ENCODE data around the gene PDHX.
"Not testable (repeated sequence)": the region's sequence is repeated elsewhere in the genome, so short reads cannot be mapped to it uniquely, and the experiment has no call there.

Gene PDHX

DNA sequence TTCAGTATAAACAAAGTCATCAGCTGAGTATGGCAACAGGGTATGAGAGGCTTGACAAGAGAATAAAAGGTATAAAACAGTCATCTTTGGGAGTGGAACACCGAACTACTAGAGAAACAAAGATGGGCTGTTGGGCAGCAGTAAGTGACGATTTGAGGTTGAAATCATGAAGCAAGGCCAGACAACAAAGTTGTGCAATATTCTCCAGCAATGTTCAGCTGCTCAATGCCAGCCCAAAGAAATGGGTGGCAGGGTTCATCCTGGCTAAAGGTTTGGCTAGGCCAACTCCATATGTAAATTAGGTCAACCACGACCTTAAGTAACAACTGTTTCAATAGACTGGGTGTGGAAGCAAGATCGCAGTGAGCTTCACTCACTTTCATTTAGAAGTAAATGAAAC, 6.5 kb upstream of the PDHX start:
- Histone ChIP-seq H3K9me3 (replicated peaks; ENCODE audit: insufficient read depth, low read length) (no peaks in the 10 kb centered on the region), H3K27me3 (replicated peaks; ENCODE audit: insufficient read depth, low read length) (no peaks in the 10 kb centered on the region), H3F3A (ENCODE audit: insufficient read depth, low read length) (peaks cover 20% of the 10 kb centered on the region), H3K4me3 (ENCODE audit: low read length) (no peak overlapping the region), H3K4me2 (ENCODE audit: low read depth, low read length) (peak overlapping the region; percentile 22), H3K9ac (ENCODE audit: low read length) (no peak overlapping the region), H3K79me2 (ENCODE audit: low read length) (peaks cover 51% of the 10 kb centered on the region), H4K20me1 (ENCODE audit: insufficient read depth, low read length) (no peaks in the 10 kb centered on the region), H3K27ac (ENCODE audit: low read length) (peak overlapping the region; percentile 73; the same call in 1 of the 2 replicates), H3K9me2 (replicated peaks; ENCODE audit: insufficient read depth, low read length) (no peaks in the 10 kb centered on the region), H3K36me3 (replicated peaks; ENCODE audit: insufficient read depth, low read length) (no peaks in the 10 kb centered on the region), H3K4me1 (ENCODE audit: low read length) (peaks cover 46% of the 10 kb centered on the region), H2AFZ (ENCODE audit: low read length) (no peak overlapping the region)
- TF ChIP-seq, protein P1, sequence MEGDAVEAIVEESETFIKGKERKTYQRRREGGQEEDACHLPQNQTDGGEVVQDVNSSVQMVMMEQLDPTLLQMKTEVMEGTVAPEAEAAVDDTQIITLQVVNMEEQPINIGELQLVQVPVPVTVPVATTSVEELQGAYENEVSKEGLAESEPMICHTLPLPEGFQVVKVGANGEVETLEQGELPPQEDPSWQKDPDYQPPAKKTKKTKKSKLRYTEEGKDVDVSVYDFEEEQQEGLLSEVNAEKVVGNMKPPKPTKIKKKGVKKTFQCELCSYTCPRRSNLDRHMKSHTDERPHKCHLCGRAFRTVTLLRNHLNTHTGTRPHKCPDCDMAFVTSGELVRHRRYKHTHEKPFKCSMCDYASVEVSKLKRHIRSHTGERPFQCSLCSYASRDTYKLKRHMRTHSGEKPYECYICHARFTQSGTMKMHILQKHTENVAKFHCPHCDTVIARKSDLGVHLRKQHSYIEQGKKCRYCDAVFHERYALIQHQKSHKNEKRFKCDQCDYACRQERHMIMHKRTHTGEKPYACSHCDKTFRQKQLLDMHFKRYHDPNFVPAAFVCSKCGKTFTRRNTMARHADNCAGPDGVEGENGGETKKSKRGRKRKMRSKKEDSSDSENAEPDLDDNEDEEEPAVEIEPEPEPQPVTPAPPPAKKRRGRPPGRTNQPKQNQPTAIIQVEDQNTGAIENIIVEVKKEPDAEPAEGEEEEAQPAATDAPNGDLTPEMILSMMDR (IDR thresholded peaks at IDR 0.05; ENCODE audit: low read length), result no peak
- no peak for TF ChIP-seq EZH2phosphoT487 (IDR thresholded peaks at IDR 0.05; ENCODE audit: low read length)
- no peak for TF ChIP-seq EZH2 (optimal IDR thresholded peaks at IDR 0.05; ENCODE audit: low read depth, low read length)
- DNase-seq, result peak; percentile 41

GRCh38 chr11:34910817-34911216, 5.6 kb upstream of the PDHX start:
- Histone ChIP-seq H3K4me3 (ENCODE audit: low read length) (no peak overlapping the region), H3K4me1 (ENCODE audit: low read length) (peaks cover 48% of the 10 kb centered on the region), H3K27me3 (replicated peaks; ENCODE audit: insufficient read depth, low read length) (no peaks in the 10 kb centered on the region), H3K9me3 (replicated peaks; ENCODE audit: insufficient read depth, low read length) (no peaks in the 10 kb centered on the region), H3K9ac (ENCODE audit: low read length) (no peak overlapping the region), H3K4me2 (ENCODE audit: low read depth, low read length) (peak overlapping the region; percentile 44), H2AFZ (ENCODE audit: low read length) (no peak overlapping the region), H3F3A (ENCODE audit: insufficient read depth, low read length) (peaks cover 24% of the 10 kb centered on the region), H3K9me2 (replicated peaks; ENCODE audit: insufficient read depth, low read length) (no peaks in the 10 kb centered on the region), H4K20me1 (ENCODE audit: insufficient read depth, low read length) (no peaks in the 10 kb centered on the region), H3K27ac (ENCODE audit: low read length) (peak overlapping the region; percentile 73), H3K36me3 (replicated peaks; ENCODE audit: insufficient read depth, low read length) (no peaks in the 10 kb centered on the region), H3K79me2 (ENCODE audit: low read length) (peaks cover 54% of the 10 kb centered on the region)
- DNase-seq, result peak; percentile 84
- TF ChIP-seq EZH2phosphoT487 (IDR thresholded peaks at IDR 0.05; ENCODE audit: low read length) (no peak), EZH2 (optimal IDR thresholded peaks at IDR 0.05; ENCODE audit: low read depth, low read length) (no peak)
- TF ChIP-seq, protein P1 (IDR thresholded peaks at IDR 0.05; ENCODE audit: low read length), result no peak

GRCh38 chr11:34911676-34912075, 4.7 kb upstream of the PDHX start:
- peaks cover 50% of the 10 kb centered on the region for H3K79me2 ChIP-seq (ENCODE audit: low read length)

DNA sequence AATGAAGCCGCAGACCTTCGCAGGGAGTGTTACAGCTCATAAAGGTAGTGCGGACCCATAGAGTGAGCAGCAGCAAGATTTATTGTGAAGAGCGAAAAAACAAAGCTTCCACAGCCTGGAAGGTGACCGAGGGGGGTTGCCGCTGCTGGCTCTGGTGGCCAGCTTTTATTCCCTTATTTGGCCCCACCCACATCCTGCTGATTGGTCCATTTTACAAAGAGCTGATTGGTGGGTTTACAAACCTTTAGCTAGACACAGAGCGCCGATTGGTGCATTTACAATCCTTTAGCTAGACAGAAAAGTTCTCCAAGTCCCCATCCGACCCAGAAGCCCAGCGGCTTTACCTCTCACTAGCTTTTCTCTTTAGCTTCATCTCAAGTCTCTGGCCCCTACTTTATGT, 2.9 kb upstream of the PDHX start:
- H3K27ac ChIP-seq (ENCODE audit: low read length); H3K9me3 ChIP-seq (replicated peaks; ENCODE audit: insufficient read depth, low read length); H2AFZ ChIP-seq (ENCODE audit: low read length); H4K20me1 ChIP-seq (ENCODE audit: insufficient read depth, low read length); H3K9ac ChIP-seq (ENCODE audit: low read length); H3K9me2 ChIP-seq (replicated peaks; ENCODE audit: insufficient read depth, low read length); DNase-seq; H3K36me3 ChIP-seq (replicated peaks; ENCODE audit: insufficient read depth, low read length); H3K27me3 ChIP-seq (replicated peaks; ENCODE audit: insufficient read depth, low read length); H3K4me3 ChIP-seq (ENCODE audit: low read length); H3K4me2 ChIP-seq (ENCODE audit: low read depth, low read length): not testable (repeated sequence)
- H3F3A ChIP-seq (ENCODE audit: insufficient read depth, low read length), result peaks cover 19% of the 10 kb centered on the region
- H3K4me1 ChIP-seq (ENCODE audit: low read length), result peaks cover 46% of the 10 kb centered on the region
- peaks cover 55% of the 10 kb centered on the region for H3K79me2 ChIP-seq (ENCODE audit: low read length)

More at GRCh38 chr11:34911676-34912075, 4.7 kb upstream of the PDHX start:
- Histone ChIP-seq H3K4me2 (ENCODE audit: low read depth, low read length) (peak overlapping the region; percentile 44; the same call in 1 of the 2 replicates), H3K9me3 (replicated peaks; ENCODE audit: insufficient read depth, low read length) (no peaks in the 10 kb centered on the region), H3F3A (ENCODE audit: insufficient read depth, low read length) (peaks cover 24% of the 10 kb centered on the region), H3K36me3 (replicated peaks; ENCODE audit: insufficient read depth, low read length) (no peaks in the 10 kb centered on the region), H3K4me3 (ENCODE audit: low read length) (no peak overlapping the region), H3K27me3 (replicated peaks; ENCODE audit: insufficient read depth, low read length) (no peaks in the 10 kb centered on the region), H2AFZ (ENCODE audit: low read length) (no peak overlapping the region), H3K9me2 (replicated peaks; ENCODE audit: insufficient read depth, low read length) (no peaks in the 10 kb centered on the region), H4K20me1 (ENCODE audit: insufficient read depth, low read length) (no peaks in the 10 kb centered on the region), H3K9ac (ENCODE audit: low read length) (no peak overlapping the region), H3K4me1 (ENCODE audit: low read length) (peaks cover 48% of the 10 kb centered on the region), H3K27ac (ENCODE audit: low read length) (peak overlapping the region; percentile 73; the same call in 1 of the 2 replicates)
- no peak for DNase-seq
- TF ChIP-seq, protein P1 (IDR thresholded peaks at IDR 0.05; ENCODE audit: low read length), result no peak
- TF ChIP-seq EZH2phosphoT487 (IDR thresholded peaks at IDR 0.05; ENCODE audit: low read length), result no peak
- TF ChIP-seq EZH2 (optimal IDR thresholded peaks at IDR 0.05; ENCODE audit: low read depth, low read length), result no peak
